Measurements from ENCODE around the gene TOR1AIP1. TPM values are rescaled to one million over a fixed set of nuclear protein-coding genes. Genes with fewer than 3 reads are reported as not detected.
A peak's percentile ranks its signal among the peaks of the same experiment; 100 is the strongest.
"Not testable (repeated sequence)": the region's sequence is repeated elsewhere in the genome, so short reads cannot be mapped to it uniquely, and the experiment has no call there.

The TOR1AIP1 gene
- total RNA-seq, 1 donor from 2014 or later = 43.0 TPM

GRCh38 chr1:179955731-179956130, 73.6 kb downstream of the TOR1AIP1 start:
- H3K36me3 ChIP-seq (ENCODE audit: control insufficient read depth, insufficient read depth, low read length) = no peaks in the 10 kb centered on the region
- DNase-seq (ENCODE audit: low read depth) = no peak
- H3K27me3 ChIP-seq (ENCODE audit: control insufficient read depth, insufficient read depth, low read length) = no peaks in the 10 kb centered on the region
- peak overlapping the region; percentile 100 for H3K4me3 ChIP-seq (ENCODE audit: low read depth, low read length)
- no peak for TF ChIP-seq CTCF (IDR thresholded peaks at IDR 0.05; ENCODE audit: insufficient read depth, low read length, poor library complexity, severe bottlenecking)

DNA sequence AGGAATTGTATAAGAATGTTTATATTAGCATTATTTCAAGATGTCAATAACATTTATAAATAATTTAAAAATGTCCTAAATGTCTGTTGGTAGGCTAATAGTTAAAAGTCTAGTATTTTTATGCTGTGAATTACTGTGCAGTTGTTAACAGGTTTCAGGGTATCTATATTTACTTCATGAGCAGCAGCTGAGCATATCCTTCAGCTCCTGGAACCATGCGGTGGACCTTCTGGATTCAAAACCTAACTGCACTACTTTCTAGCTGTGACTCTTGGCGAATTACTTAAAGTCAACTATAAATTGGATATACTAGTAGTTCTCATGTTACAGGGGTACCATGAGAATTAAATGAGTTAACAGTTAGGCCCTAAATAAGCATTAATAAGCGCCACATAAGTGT, 76.3 kb downstream of the TOR1AIP1 start:
- DNase-seq (ENCODE audit: low read depth) = no peak
- Histone ChIP-seq H3K27me3 (ENCODE audit: control insufficient read depth, insufficient read depth, low read length) (no peaks in the 10 kb centered on the region), H3K36me3 (ENCODE audit: control insufficient read depth, insufficient read depth, low read length) (no peaks in the 10 kb centered on the region), H3K4me3 (ENCODE audit: low read depth, low read length) (no peak overlapping the region)
- TF ChIP-seq CTCF (IDR thresholded peaks at IDR 0.05; ENCODE audit: insufficient read depth, low read length, poor library complexity, severe bottlenecking) = no peak

GRCh38 chr1:179962168-179962567, 80.1 kb downstream of the TOR1AIP1 start:
- H3K36me3 ChIP-seq (ENCODE audit: control insufficient read depth, insufficient read depth, low read length); DNase-seq (ENCODE audit: low read depth); H3K27me3 ChIP-seq (ENCODE audit: control insufficient read depth, insufficient read depth, low read length); H3K4me3 ChIP-seq (ENCODE audit: low read depth, low read length): not testable (repeated sequence)

DNA sequence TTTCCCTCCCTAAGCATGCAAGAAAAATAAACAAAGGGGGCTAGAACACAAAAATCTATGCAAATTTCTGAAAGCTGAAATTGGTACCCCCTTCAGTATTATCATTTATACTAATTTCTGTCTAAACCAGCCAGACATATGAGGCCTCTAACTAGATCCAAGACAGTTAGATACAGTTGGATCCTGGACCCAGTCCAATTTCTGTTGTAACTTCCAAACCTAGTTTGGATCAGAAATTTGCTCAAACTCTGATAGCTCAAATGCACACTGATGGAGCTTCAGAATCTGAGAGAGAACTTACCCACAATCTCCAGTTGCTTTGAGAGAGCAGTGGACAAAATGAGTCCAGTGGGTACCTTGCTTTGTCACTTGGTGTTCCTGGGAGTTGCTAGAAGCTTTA, 84.5 kb downstream of the TOR1AIP1 start:
- no peak for TF ChIP-seq CTCF (IDR thresholded peaks at IDR 0.05; ENCODE audit: insufficient read depth, low read length, poor library complexity, severe bottlenecking)
- Histone ChIP-seq H3K4me3 (ENCODE audit: low read depth, low read length) (no peak overlapping the region), H3K27me3 (ENCODE audit: control insufficient read depth, insufficient read depth, low read length) (no peaks in the 10 kb centered on the region), H3K36me3 (ENCODE audit: control insufficient read depth, insufficient read depth, low read length) (no peaks in the 10 kb centered on the region)
- DNase-seq (ENCODE audit: low read depth) = no peak

DNA sequence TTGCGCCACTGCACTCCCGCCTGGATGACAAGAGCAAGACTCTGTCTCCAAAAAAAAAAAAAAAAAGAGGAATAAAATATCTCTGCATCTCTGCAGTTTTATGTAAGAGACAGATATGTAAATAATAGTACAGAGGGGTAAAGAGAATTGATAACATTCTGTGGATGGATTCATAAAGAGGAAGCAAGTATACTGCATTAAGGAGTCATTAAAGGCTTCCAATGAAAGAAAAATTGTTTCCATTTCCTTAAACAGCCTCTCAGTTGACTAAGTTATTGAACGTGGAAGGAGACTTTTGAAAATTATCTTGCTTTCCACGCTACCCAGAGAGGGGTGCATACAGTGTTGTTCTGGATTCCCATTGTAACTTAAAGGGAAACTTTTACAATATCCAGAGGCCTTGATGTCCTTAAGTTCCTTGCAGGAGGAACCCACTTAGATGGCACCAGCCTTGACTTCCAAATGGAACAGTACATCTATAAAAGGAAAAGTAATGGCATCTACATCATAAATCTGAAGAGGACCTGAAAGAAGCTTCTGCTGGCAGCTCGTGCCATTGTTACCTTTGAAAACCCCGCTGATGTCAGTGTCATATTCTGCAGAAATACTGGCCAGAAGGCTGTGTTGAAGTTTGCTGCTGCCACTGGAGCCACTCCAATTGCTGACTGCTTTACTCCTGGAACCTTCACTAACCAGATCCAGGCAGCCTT, 86.4 kb downstream of the TOR1AIP1 start:
- Histone ChIP-seq H3K36me3 (ENCODE audit: control insufficient read depth, insufficient read depth, low read length) (no peaks in the 10 kb centered on the region), H3K27me3 (ENCODE audit: control insufficient read depth, insufficient read depth, low read length) (no peaks in the 10 kb centered on the region)

More for the DNA sequence above, 86.4 kb downstream of the TOR1AIP1 start:
- DNase-seq (ENCODE audit: low read depth) = no peak
- no peak overlapping the region for H3K4me3 ChIP-seq (ENCODE audit: low read depth, low read length)
- TF ChIP-seq CTCF (IDR thresholded peaks at IDR 0.05; ENCODE audit: insufficient read depth, low read length, poor library complexity, severe bottlenecking) = no peak
